ENCODE data around the gene BRWD1.

The BRWD1 gene

GRCh38 chr21:39193380-39193779, 120.1 kb downstream of the BRWD1 start:
- no peak for DNase-seq

DNA sequence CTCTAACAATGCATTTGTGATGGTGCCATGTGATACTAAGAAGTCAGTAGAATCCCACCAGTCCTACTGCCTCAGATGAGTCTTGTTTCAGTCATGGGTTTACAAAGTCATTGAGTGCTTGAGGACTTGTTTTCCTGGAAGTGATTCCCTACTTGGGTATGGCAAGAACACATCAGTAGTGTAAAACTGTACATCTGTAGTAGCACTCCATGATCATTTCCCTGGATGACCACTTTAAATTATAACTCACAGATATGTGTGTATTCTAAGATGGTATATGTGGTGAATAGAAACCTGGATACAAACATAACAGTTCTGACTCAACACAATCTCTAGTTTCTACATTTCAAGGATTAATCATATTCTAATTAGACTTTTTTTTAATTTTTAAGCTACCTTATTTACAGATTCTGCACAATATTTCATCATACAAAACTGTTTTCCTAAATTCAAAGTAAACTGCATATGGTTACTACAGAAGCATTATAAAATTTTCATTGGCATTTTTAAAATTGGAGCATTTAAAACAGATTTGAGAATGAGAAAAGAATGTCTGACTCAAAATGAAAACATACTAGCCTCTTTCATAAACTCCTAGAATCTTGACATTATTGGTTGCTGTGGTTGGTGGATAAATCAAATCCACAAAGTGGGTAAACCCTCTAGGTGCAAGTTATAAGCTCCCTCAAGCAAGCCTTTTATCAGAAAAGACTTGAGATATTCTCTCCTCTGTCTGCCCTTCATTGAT, 123.4 kb downstream of the BRWD1 start:
- no peak for DNase-seq

- no peak for DNase-seq
Observed at GRCh38 chr21:39188521-39189139, 124.8 kb downstream of the BRWD1 start.

GRCh38 chr21:39187141-39187540, 126.3 kb downstream of the BRWD1 start:
- no peak for DNase-seq

DNA sequence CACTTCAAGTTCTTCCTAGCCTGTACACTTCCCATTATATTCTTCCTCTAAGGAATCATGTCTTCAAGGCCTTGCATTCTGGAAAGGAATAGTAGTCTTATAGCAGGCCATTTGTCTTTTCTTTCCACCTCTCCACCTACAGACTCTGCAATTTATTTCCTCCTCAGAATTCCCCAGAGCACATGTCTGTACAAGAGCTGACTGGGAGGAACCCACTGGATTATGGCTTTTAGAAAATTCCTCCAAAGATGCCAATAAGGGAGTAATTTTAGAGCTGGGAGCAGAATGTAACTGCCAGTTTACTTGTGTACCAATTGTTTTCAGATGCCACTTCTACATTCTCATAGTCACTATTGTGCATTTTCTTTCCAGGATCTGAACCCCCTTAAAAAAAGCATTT, 126.8 kb downstream of the BRWD1 start:
- DNase-seq, result no peak

DNA sequence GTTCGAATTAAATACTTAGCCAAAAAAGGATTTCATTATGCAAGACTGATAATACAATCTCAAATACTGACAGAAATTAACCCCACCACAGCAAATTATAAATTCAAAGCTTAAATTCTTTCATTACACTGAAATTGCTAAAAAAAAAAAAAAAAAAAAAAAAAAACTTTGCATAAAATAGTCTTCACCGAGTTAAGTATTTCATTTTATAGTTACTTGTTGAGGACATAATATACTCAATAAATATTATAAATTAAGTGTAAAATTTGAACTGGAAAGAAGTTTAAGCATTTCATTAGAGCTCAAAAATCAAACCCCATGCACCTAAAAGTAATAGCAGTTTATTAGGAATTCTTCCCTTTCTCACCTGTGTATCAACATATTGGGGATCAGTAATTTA, 128.3 kb downstream of the BRWD1 start:
- DNase-seq, result no peak

DNA sequence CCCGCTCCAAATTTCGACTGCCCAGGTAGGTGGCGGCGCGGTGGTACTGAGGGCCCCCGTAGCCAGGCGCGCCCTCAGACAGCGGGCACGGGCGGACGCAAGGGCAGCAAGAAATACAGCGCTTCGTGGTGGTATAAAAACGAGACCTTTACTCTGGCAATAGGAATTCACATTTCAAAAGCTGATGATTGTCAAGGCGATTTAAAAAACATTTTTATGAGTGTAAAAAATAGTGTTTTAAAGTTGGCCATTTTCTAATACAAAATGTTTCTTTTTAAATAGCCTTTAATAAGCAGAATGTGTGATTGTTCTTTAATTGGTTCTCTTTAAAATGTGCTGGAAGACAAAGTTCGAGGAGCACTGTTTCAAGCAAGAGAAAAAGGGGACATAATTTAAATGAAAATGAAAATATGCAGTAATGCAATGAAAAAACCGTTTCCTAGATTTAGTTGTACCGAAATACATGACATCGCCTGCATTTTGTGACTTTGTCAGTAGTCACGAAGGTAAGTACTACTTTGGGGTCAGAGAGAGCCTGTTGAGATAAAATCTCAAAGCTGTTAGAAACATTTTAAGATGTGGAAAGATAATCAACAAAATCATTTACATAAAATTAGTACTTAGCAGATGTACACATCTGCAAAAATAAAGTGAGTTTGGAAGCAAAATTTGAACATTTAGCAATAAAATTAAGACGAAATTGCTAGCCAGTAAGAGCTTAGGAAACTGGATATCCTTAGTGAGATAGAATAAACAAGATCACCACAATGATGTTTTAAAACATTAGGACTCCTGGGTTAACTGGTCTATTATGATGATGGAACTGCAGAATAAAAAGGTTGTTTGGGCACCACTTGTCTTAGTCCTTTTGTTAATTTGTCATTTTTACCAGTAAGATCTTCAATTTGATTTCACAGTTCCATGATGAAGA, 129.1 kb downstream of the BRWD1 start:
- no peak for DNase-seq

DNA sequence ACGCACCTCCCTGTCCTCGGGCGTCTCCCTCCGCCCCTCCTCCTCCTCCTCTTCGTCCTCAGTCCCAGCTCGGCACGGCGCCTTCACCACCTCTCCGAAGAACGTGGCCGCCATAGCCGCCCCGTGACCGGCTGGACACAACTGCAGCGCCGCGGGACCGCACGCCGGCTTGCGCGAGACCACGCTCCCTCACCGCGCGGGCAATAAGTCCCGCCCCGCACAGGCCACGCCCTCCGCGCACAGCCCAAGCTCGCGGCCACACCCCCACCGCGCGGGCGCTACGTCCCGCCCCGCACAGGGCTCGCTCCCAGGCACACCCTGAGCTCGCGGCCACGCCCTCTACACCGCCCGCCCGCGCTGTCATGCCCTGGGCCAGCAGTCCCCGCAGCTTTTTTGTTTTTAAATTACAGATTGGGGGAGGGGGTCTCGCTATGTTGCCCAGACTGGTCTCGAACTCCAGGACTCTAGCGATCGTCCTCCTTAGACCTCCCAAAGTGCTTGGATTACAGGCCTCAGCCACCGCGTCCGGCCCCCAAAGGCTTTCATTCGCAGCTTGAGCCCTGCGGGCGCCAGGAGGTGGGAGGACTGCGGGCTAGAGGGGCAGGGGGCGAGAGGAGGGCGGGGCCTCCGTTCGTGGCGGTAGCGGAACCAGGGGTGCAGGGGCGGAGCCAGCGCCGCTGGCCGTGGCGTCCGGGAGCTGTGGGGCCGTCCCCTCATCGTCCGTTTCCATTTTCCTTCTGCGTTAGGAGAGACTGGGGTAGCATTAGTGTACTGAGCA, 130.0 kb downstream of the BRWD1 start, which contains the start of gene PSMG1:
Gene PSMG1, minus strand, starts transcription at position 180 of the 778 bp plus-strand sequence. Its CDS starts 66 bp downstream, at position 114.
- peak; percentile 96 for DNase-seq

DNA sequence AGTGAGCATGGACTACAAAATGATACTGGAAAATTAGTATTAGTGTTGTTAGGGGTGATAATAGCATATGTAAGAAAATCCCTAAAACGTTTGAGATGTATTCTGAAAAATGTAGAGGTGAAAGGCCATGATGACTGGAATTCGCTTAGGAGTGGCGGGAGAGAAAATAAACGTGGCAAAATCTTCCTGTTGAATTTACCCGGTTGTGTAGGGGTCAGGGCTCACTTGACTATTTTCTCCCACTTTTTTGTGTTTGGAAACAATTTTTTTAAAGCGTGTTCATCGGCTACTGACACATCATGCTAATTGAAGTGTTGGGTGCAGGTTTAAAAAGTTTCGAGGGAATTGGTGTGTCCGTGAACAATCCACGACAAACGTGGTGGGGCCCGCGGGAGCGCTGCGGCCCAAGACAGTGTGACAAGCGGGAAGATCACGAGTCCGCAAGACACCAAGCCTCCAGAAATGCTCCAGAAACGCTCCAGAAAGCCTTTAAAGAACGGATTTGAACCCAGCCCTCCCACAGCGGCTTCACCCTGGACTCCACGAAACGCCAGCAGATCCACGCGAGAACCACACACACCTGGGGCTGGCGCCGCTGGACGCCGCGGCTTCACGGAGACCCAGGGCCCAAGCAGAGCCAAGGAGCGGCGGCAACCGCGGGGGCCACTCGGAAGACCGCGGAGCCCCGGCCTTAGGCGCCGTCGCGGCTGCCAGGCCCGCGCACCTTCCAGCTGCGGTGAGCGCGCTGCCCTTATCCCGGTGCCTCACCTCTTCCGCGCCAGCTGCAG, 130.8 kb downstream of the BRWD1 start:
- DNase-seq, result no peak

DNA sequence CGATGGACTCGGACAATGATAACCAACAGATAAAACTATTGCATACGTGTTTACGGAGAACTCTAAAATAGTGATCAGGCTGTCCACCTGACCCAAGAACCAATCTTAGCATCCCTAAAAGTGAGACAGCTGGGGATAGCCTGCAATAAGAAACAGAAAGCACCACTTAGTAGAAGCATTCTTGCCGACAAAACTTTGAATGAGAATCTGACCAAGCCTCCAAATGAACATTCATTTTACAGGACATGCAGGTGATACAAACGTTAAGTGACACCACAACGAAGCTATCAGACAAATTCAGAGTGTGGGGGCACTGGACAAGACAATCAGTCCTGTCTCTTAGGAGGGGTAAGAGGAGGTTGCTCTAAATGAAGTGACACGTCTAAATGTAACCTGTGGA, 131.4 kb downstream of the BRWD1 start:
- no peak for DNase-seq

DNA sequence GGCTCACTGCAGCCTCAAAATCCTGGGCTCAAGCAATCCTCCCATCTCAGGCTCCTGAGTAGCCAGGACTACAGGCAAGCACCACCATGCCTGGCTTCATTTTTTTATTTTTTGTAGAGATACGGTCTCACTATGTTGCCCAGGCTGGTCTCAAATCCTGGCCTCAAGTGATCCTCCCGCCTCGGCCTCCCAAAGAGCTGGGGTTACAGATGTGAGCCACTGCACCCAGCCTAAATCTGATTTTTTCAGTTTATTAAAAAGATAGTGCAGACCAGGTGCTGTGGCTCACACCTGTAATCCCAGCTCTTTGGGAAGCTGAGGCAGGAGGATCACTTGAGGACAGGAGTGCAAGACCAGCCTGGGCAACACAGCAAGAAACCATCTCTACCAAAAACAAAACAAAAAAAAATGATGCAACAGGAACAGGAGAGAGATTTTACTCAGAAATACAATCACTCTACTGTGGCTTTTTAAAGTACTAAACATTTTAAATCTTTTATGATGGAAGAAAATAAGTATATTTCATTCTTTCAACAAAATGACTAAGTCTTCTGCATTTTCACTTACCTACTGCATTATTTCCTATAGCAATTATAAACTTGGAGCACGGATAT, 132.1 kb downstream of the BRWD1 start:
- no peak for DNase-seq

GRCh38 chr21:39180429-39181019, 132.9 kb downstream of the BRWD1 start:
- no peak for DNase-seq

DNA sequence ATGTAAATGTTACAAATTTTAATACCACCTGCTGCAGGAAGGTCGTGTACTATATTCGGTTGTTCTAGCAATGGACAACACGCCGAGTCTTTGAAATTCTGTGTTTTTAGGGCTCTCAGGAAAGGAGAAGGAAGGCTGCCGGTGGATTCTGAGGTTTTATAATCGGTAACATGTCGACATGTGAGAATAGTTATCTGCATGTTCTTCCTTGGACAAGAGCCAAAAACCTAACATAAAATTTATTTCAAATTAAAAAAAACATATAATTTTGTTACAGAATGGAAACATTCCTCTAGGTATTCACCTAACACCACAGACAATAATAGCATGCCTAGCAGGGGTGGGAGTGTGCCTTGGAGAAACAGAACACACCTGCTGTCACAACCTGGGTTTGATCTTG, 135.0 kb downstream of the BRWD1 start:
- DNase-seq, result no peak

DNA sequence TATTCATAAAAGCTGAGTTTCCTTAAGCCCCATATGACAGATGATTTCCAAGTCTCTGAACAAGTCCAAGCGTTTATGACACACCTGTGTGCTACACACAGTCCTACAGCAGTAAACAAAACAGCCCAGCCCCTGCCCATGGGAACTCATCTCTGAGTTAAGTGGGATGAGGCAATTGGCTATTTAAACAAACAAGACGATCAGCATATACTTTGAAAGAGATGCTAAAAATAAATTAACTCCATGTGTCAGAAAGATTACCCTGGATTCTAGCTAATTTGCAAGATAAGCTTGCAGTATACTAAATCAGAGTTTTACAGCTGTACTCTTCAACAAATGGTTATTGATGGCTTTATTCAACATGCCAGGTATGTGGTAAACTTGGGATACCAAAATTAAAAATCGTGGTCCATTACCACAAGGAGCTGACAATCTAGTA, 137.1 kb downstream of the BRWD1 start:
- DNase-seq, result no peak

- DNase-seq, result no peak
Observed at GRCh38 chr21:39175665-39176064, 137.8 kb downstream of the BRWD1 start.

GRCh38 chr21:39175154-39175553, 138.3 kb downstream of the BRWD1 start:
- no peak for DNase-seq

- no peak for DNase-seq
Observed at GRCh38 chr21:39173716-39174680, 139.4 kb downstream of the BRWD1 start.

GRCh38 chr21:39169906-39170305, 143.5 kb downstream of the BRWD1 start:
- no peak for DNase-seq

- DNase-seq, result no peak
Observed at GRCh38 chr21:39168800-39169199, 144.6 kb downstream of the BRWD1 start.

GRCh38 chr21:39164523-39164922, 148.9 kb downstream of the BRWD1 start:
- no peak for DNase-seq

Measured in stimulated activated CD4-positive, alpha-beta T cell treated with anti-CD3 and anti-CD28 coated beads, Interleukin-12 subunit alpha, Interleukin-12 subunit beta, amount 100 ng/mL, for 4 hours (primary cell).